Activated T-helper 17 cell treated with anti-CD3 and anti-CD28 coated beads, Interleukin-2, amount 50 U/mL, for 72 hours (primary cell): Measurements from ENCODE around the gene TMEM9B. TPM values are rescaled to one million over a fixed set of nuclear protein-coding genes. Genes with fewer than 3 reads are reported as not detected.
"Not testable (repeated sequence)": the region's sequence is repeated elsewhere in the genome, so short reads cannot be mapped to it uniquely, and the experiment has no call there.

Experiments
- ATAC-seq: fragments of 150-1000 bp; cut with Tn5 transposase; replicated peaks from 2 replicates; pipeline ENCODE4 v1.10.0; 2021; ENCODE audit warnings: mild to moderate bottlenecking, moderate library complexity
- H3K27ac Mint-ChIP-seq: one replicate; pipeline ENCODE4 v1.8.0; 2022; ENCODE audit warnings: mixed read lengths
- H3K27me3 Mint-ChIP-seq: one replicate; pipeline ENCODE4 v1.8.0; 2022; ENCODE audit warnings: mixed read lengths
- H3K36me3 Mint-ChIP-seq: one replicate; pipeline ENCODE4 v1.8.0; 2022; ENCODE audit warnings: low read depth, mild to moderate bottlenecking, mixed read lengths
- H3K4me1 Mint-ChIP-seq: one replicate; pipeline ENCODE4 v1.8.0; 2022; ENCODE audit warnings: mixed read lengths
- H3K4me3 Mint-ChIP-seq: one replicate; pipeline ENCODE4 v1.8.0; 2022; ENCODE audit warnings: mild to moderate bottlenecking, mixed read lengths
- H3K9me3 Mint-ChIP-seq: one replicate; pipeline ENCODE4 v1.8.0; 2022; ENCODE audit warnings: mixed read lengths
- total RNA-seq, 2 donors: library from RNA; stranded (reverse); gene quantifications; one replicate each; pipeline ENCODE4 v1.2.3, GENCODE V29; 2022

TMEM9B gene
- total RNA-seq, 2 donors from 2014 or later, result 15.0 to 24.3 TPM

DNA sequence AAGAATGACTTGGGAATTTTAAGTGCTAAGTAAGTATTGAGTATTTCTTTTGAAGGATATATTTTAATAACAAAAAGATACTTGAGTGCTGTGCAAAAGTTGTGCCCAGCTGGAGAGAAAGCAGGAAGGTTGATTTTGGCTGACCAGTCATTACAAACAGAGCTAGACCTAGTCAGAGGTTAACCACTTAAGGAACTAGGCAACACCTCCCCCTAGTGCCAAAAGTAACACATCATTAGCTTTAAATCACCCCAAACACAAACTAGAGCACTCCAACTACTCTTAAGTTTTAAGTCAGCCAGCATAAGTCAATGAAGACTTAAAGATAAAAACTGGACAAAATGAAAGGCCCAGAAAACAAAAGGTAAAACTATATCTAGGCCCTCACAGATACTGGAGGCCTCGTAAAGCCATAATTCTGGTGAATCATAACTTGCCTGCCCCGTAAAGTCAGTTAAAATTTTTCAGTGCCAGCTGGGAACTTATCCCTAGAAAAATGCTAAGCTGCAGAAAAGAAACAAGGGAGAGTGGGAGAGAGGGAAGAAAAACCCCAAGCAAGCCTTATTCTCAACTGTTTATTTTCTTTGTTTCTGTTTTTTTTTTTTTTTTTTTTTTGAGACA is 4.6 kb downstream of the TMEM9B start:
- Mint-ChIP-seq H3K36me3 (peaks cover 41% of the 10 kb centered on the region), H3K27ac (no peak overlapping the region), H3K9me3 (no peaks in the 10 kb centered on the region), H3K4me1 (peaks cover 27% of the 10 kb centered on the region), H3K4me3 (no peak overlapping the region), H3K27me3 (no peaks in the 10 kb centered on the region)
- ATAC-seq, result peak; percentile 43

DNA sequence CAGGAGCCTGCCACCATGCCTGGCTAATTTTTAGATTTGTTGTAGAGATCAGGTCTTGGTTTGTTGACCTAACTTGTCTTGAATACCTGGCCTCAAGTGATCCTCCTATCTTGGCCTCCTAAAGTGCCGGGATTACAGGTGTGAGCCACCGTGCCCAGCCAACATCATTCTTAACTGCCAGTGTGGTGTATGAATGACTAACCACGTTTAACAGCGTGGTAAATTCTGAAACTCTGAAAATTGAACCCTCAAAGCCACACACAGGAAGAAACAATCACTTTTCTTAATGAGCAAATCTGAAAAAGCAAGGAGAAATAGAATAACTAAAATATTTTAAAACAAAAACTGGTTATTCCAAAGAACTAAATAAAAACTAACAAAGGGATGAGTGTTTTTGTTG is 7.4 kb downstream of the TMEM9B start:
- no peak overlapping the region for H3K4me3 Mint-ChIP-seq
- H3K36me3 Mint-ChIP-seq, result peaks cover 68% of the 10 kb centered on the region
- no peaks in the 10 kb centered on the region for H3K9me3 Mint-ChIP-seq
- H3K27me3 Mint-ChIP-seq, result no peaks in the 10 kb centered on the region
- H3K27ac Mint-ChIP-seq, result peak overlapping the region; percentile 64
- peak; percentile 82 for ATAC-seq
- H3K4me1 Mint-ChIP-seq, result peaks cover 20% of the 10 kb centered on the region

DNA sequence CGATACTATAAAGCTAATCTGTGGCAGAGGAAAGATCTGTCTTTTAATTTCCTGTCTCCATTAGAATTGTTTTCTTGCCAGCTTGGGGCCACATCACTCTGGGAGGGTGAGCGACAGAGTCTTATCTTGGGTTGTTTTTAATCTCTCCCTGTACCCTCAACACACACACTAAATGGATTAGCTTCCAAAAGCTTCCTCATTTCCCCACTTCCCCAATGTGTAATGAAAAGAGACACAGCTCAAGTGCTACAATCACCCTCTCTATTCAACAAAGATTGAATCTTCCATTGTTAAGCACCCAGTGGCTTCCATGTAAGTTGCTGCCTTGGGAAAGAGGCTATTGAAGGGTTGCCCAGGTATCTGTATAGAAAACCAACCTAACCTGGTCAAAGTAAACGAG is 15.4 kb downstream of the TMEM9B start:
- H3K4me1 Mint-ChIP-seq, result no peaks in the 10 kb centered on the region
- H3K4me3 Mint-ChIP-seq, result no peak overlapping the region
- H3K27ac Mint-ChIP-seq, result no peak overlapping the region
- no peaks in the 10 kb centered on the region for H3K9me3 Mint-ChIP-seq
- ATAC-seq, result no peak
- no peaks in the 10 kb centered on the region for H3K27me3 Mint-ChIP-seq
- peaks cover 72% of the 10 kb centered on the region for H3K36me3 Mint-ChIP-seq

DNA sequence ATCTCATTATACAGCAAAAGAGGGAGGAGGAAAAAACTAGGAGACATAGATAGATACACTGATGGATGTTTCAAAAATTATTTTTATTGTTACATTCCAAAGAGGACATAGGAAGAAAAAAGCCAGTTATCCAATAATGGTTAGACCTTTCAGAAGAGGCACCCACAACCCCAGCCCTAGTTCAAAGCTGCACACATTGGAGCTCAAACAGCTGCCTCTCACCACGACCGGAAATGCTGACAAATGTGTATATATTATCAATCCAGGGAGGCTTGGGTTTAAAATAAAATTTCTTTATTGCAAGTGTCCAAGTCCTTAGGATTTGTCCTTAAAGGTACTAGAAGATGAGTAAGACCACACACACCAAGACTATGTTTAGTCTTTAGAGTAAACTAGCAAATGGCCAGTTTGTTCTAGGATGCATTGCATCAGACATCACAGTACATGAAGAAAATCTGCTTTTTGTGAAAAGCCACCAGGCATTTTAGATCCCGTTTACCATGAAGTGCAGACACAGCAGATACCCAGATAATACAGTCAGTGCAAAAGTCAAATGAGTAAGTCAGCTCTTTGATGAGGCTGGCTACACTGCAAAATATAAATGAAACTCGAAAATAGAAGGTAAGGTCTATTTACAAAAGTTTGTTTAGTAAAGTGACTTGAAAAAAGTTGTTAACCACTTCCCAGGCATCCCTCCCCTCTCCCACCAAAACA is 16.9 kb downstream of the TMEM9B start:
- Mint-ChIP-seq H3K4me1 (no peaks in the 10 kb centered on the region), H3K9me3 (no peaks in the 10 kb centered on the region), H3K27ac (no peak overlapping the region), H3K27me3 (no peaks in the 10 kb centered on the region), H3K4me3 (no peak overlapping the region), H3K36me3 (peaks cover 57% of the 10 kb centered on the region)
- ATAC-seq, result no peak

- H3K36me3 Mint-ChIP-seq, result peaks cover 9% of the 10 kb centered on the region
- H3K27ac Mint-ChIP-seq, result no peak within 1 kb of the TSS
- ATAC-seq, result no peak
- no peak within 1 kb of the TSS for H3K4me3 Mint-ChIP-seq
- no peaks in the 10 kb centered on the region for H3K9me3 Mint-ChIP-seq
- peaks cover 5% of the 10 kb centered on the region for H3K27me3 Mint-ChIP-seq
- H3K4me1 Mint-ChIP-seq, result no peaks in the 10 kb centered on the region
These were observed 21.6 kb downstream of the TMEM9B start, which contains the start of gene ASCL3 for GRCh38 chr11:8942518-8943066. Gene ASCL3, minus strand, starts transcription at chr11:8943016. Its CDS starts 4,855 bp downstream, at chr11:8938161.

DNA sequence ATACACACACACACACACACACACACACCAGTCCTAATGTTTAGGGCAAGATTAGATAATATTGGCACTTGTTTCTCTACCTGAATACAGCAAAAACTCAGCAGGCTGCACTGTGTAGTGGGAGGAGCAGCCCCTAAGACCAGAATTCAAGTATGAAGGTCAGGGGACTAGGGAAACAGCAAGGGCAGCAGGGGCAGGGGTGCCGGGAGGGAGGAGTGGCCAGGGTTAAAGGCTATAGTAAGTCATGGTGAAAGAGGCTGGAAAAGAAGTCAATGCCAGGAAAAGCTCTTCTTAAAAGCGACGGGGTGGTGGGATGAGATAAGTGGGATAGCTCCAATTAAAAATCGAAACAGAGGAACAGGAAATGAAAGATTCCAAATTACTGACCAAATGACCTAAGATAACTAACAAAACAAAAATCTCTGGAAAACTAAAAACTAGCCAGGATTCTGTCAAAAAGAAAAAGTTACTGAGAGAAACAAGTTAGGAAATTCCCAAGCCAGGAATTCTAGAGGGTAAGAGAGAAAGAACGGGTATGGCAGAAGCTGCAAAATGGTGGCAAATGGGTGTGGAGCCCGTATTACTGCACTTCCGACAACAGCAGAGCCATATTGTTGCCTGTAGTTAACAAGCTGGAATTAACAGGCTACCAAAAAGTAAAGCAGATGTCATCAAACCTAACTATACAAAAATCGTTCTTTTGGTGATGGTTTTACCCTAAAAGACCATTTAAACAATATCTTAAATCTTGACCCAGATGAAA is 22.7 kb downstream of the TMEM9B start:
- Mint-ChIP-seq H3K4me1 (no peaks in the 10 kb centered on the region), H3K27me3 (peaks cover 5% of the 10 kb centered on the region), H3K9me3 (no peaks in the 10 kb centered on the region), H3K27ac (no peak overlapping the region), H3K4me3 (no peak overlapping the region), H3K36me3 (no peaks in the 10 kb centered on the region)
- no peak for ATAC-seq

- no peaks in the 10 kb centered on the region for H3K9me3 Mint-ChIP-seq
- H3K27ac Mint-ChIP-seq, result no peak overlapping the region
- H3K27me3 Mint-ChIP-seq, result peaks cover 5% of the 10 kb centered on the region
- no peak overlapping the region for H3K4me3 Mint-ChIP-seq
- H3K4me1 Mint-ChIP-seq, result no peaks in the 10 kb centered on the region
- H3K36me3 Mint-ChIP-seq, result no peaks in the 10 kb centered on the region
- ATAC-seq, result no peak
These were observed 26.6 kb downstream of the TMEM9B start for GRCh38 chr11:8937659-8938058.

DNA sequence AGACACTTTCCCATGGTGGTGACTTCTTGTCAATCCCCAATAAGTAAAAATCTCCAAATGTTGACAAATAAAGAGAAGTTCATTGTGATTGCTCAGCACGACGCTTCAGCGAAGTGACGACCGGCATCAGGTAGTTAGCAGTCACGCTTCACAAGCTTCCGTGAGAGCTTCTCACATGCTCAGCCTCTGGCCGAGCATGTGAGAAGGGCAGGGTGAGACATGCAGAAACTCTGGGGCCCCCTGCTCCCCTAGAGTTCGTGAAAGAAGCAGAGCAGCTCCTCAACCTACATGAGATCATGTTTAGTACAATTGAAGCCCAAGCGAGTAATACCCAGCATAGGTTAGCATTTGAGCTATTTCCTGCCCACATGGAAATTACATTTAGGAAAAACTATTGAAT is 27.1 kb downstream of the TMEM9B start:
- Mint-ChIP-seq H3K4me1 (no peaks in the 10 kb centered on the region), H3K27me3 (peaks cover 5% of the 10 kb centered on the region), H3K9me3 (no peaks in the 10 kb centered on the region), H3K36me3 (no peaks in the 10 kb centered on the region), H3K27ac (no peak overlapping the region), H3K4me3 (no peak overlapping the region)
- ATAC-seq, result peak; percentile 34

DNA sequence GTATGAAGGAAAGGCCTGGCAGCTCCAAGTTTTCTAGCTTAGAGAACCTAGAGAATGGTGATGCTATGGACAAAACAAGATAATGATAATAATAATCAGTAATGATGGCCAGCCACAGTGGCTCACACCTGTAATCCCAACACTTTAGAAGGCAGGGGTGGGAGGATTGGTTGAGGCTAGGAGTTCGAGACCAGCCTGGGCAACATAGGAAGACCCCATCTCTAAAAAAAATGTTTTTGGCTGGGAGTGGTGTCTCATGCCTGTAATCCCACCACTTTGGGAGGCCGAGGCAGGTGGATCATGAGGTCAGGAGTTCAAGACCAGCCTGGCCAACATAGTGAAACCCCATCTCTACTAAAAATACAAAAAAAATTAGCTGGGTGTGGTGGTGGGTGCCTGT is 28.5 kb downstream of the TMEM9B start:
- H3K27ac Mint-ChIP-seq, result peak overlapping the region; percentile 17
- ATAC-seq, H3K36me3 Mint-ChIP-seq, H3K4me1 Mint-ChIP-seq, H3K9me3 Mint-ChIP-seq, H3K27me3 Mint-ChIP-seq, H3K4me3 Mint-ChIP-seq: not testable (repeated sequence)

DNA sequence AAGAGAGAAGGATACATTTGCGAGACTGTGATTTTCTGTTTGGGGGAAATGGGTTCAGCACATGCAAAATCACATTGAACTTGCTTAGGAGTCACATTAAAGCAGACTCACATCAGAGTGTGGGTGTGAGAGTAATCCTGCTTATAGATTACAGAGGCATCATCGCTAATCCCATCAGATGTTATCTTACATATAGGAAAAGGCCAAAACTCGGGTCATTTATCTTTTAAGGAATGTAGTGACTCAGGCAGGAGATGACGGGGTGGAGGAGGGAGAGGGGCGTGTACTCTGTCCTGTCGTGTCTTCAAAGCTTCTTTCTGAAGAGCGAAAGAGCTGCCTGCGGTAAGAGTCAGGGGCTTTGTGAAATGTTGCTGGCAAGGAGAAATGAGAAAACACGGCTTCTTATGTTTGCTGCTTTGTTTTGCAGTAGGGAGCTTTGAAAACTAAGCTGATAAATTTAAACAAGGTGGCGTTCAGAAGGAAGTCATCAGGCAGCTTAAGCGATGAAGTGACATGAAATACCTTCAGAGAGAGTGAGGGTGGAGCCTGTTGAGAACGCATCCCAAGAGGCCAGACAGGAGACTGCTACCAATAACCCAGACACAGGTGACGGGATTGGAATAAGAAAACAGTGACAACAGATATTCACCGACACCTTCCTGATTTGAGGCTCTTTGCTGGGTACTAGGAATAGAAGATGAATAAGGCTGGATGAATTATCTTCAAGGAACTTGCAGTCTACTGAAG is 29.3 kb downstream of the TMEM9B start:
- ATAC-seq, result no peak
- Mint-ChIP-seq H3K27ac (peak overlapping the region; percentile 17), H3K4me3 (peak overlapping the region; percentile 7)

DNA sequence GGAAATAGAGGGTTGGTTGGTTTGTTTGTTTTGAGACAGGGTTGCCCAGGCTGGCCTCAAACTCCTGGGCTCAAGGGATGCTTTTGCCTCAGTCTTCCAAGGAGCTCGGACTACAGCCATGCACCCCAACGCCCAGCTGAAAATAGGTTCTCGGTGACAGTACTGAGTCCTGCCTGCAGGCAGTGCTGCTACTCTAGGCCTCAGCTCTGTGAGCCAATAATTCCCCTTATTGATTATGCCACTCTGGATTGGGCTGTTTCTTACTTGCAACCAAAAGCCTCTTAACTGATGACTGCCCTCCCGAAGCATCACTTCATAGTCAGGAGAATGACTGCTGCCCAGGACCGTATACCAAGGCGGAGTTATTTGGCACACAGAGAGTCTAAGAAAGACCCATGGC is 30.3 kb downstream of the TMEM9B start:
- Mint-ChIP-seq H3K27ac (no peak overlapping the region), H3K36me3 (no peaks in the 10 kb centered on the region), H3K9me3 (no peaks in the 10 kb centered on the region), H3K4me1 (no peaks in the 10 kb centered on the region), H3K4me3 (no peak overlapping the region), H3K27me3 (no peaks in the 10 kb centered on the region)
- no peak for ATAC-seq

More for the DNA sequence above, 29.3 kb downstream of the TMEM9B start:
- H3K9me3 Mint-ChIP-seq, result no peaks in the 10 kb centered on the region
- H3K27me3 Mint-ChIP-seq, result no peaks in the 10 kb centered on the region
- H3K36me3 Mint-ChIP-seq, result no peaks in the 10 kb centered on the region
- H3K4me1 Mint-ChIP-seq, result no peaks in the 10 kb centered on the region

DNA sequence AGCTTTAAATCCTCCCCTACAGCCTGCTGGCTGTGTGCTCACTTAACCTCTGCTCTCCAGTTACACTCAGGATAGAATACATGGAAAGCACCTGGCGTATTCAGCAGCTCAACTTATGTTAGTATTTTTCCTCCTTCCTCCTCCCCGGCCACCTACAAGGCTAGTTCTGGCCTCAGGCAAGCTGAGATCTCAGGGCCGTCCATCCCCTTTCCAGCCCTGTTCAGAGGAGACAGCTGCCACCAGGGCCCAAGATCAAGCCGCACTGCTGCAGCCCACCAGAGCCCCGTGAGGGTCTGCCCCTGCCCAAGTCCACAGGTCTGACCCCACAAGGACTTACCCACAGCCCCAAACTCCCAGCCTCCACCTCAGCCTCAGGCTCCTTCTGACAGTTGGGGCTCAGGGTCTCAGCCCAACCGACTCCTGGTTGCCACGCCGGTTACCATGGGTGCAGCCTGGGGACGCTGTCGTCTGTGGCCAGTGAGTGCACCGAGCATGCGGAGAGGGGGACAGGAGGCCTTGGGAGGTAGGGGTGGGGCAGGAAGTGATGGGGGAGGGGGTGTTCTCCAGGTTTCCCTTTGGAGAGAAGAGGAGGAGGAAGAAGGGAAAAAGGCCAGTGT is 31.6 kb downstream of the TMEM9B start, which contains the start of gene C11orf16:
TSS of gene C11orf16 (minus strand) at position 384 of the 617 bp plus-strand sequence. CDS start 639 bp downstream, outside the sequence.
- H3K27me3 Mint-ChIP-seq, result no peaks in the 10 kb centered on the region
- H3K4me1 Mint-ChIP-seq, result no peaks in the 10 kb centered on the region
- H3K27ac Mint-ChIP-seq, result no peak within 1 kb of the TSS
- ATAC-seq, result no peak
- no peaks in the 10 kb centered on the region for H3K36me3 Mint-ChIP-seq
- no peaks in the 10 kb centered on the region for H3K9me3 Mint-ChIP-seq
- no peak within 1 kb of the TSS for H3K4me3 Mint-ChIP-seq

DNA sequence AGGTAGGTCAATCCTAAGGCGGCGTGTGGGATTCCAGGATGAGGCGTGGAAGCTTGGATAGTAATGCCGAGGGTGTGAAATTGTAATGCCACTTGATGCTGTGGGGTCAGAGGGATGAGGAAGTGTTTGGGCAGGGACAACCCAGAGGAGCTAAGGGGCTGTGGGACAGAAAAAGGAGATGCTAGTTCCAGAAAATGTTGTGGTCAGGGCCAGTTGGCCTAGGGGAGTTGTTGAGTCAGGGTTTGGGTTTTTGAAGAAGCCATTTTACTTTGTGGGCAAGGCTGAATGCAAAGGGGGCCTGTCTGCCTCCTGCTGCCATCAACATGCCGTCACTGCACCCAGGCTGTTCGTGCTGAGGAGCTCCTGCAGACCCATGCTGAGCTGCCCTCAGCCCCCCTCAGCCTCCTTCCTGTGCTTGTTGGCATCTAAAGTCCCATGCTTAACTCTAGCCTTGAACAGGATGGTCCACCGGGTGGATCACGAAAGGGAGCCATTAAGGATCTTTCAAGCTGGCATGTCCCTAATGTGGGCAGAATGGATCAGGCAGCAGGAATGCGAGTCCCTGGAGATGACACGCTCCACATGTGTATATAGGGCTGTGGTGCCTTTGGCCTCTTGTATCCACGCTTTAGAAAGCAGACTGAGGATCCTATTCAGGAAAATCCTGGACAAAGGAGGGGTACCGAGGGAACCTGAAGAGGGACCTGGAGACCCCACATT is 33.6 kb downstream of the TMEM9B start:
- no peaks in the 10 kb centered on the region for H3K9me3 Mint-ChIP-seq
- no peak overlapping the region for H3K27ac Mint-ChIP-seq

More for the DNA sequence above, 33.6 kb downstream of the TMEM9B start:
- no peaks in the 10 kb centered on the region for H3K36me3 Mint-ChIP-seq
- H3K27me3 Mint-ChIP-seq, result no peaks in the 10 kb centered on the region
- H3K4me1 Mint-ChIP-seq, result no peaks in the 10 kb centered on the region
- no peak overlapping the region for H3K4me3 Mint-ChIP-seq
- ATAC-seq, result no peak
